GM10248 (cell line): ENCODE data around the gene OR51M1.
"Not testable (repeated sequence)": the region's sequence is repeated elsewhere in the genome, so short reads cannot be mapped to it uniquely, and the experiment has no call there.

Experiments used
- CTCF ChIA-PET: fragments of 300-600 bp; sonication (Branson Sonifier 250); formaldehyde crosslinking; extraction: SDS; loops from one replicate; lab custom pipeline; 2021; ENCODE audit warnings: antibody characterized with exemption; lab: Yijun Ruan, JAX
- POLR2A ChIA-PET: fragments of 350-650 bp; sonication (Branson Sonifier 250); formaldehyde crosslinking; extraction: SDS; loops from one replicate; lab custom pipeline; 2020; ENCODE audit warnings: antibody characterized with exemption; lab: Yijun Ruan, JAX
- DNase-seq: peaks from one replicate; pipeline ENCODE4 v3.0.0; 2012; ENCODE audit errors: extremely low spot score
- TF ChIP-seq, protein P1 (sequence below): IDR thresholded peaks from 2 replicates; pipeline ENCODE4 v1.5.1; 2012; ENCODE audit warnings: mild to moderate bottlenecking, low read depth; ENCODE audit errors: extremely low read depth, missing control alignments, control extremely low read depth

OR51M1 gene

DNA sequence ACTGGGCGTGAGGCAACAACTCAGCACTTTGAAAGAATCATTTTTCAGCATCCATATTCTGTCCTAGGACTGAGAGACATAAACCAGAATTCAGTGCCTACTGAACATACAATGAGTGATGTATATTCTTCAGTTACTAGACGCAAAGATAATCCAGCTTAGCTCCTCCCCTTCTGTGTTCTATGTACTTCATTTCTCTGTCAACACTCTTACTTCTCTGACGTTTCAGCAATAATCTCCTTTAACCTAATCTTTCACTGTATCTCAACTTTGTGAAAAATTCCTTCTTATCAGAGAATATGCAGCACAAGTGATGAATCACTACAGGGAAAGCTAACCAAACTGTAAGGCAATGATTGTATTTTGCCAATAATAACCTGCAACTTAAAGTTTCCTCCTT is 37.8 kb upstream of the OR51M1 start:
- ChIA-PET CTCF (no interaction called here), POLR2A (no interaction called here)
- TF ChIP-seq, protein P1, sequence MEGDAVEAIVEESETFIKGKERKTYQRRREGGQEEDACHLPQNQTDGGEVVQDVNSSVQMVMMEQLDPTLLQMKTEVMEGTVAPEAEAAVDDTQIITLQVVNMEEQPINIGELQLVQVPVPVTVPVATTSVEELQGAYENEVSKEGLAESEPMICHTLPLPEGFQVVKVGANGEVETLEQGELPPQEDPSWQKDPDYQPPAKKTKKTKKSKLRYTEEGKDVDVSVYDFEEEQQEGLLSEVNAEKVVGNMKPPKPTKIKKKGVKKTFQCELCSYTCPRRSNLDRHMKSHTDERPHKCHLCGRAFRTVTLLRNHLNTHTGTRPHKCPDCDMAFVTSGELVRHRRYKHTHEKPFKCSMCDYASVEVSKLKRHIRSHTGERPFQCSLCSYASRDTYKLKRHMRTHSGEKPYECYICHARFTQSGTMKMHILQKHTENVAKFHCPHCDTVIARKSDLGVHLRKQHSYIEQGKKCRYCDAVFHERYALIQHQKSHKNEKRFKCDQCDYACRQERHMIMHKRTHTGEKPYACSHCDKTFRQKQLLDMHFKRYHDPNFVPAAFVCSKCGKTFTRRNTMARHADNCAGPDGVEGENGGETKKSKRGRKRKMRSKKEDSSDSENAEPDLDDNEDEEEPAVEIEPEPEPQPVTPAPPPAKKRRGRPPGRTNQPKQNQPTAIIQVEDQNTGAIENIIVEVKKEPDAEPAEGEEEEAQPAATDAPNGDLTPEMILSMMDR = no peak
- no peak for DNase-seq

DNA sequence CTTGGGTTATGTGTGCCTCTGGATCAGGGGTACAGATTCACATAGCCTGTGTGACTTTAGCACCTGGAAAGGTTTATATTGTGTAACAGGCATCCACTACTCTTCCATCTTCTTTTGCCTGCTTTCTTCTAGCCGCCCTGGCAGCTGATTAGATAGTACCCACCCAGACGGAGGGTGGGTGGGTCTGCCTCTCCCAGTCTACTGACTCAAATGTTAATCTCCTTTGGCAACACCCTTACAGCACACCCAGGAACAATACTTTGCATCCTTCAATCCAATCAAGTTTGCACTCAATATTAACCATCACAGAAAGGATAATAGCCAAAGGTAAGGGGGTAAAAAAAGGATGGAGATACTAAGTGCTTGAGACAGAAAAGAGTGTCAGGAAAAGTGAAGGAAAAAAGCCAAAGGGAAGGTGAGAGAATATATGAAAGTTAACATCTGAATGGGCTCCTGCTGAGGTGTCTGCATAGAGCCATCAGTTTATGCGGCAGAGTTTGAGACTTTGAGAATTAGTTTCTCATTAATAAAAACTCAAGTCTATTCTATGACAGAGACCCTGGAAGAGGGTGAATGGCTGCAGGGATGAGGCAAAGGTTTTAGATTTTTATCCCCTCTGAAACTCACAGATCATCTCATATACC is 34.9 kb upstream of the OR51M1 start:
- CTCF ChIA-PET = interaction anchor here (1.2 kb wide), 1 partner anchor 15 kb away, joined by 4 read pairs; no protein-coding TSS in a partner anchor

DNA sequence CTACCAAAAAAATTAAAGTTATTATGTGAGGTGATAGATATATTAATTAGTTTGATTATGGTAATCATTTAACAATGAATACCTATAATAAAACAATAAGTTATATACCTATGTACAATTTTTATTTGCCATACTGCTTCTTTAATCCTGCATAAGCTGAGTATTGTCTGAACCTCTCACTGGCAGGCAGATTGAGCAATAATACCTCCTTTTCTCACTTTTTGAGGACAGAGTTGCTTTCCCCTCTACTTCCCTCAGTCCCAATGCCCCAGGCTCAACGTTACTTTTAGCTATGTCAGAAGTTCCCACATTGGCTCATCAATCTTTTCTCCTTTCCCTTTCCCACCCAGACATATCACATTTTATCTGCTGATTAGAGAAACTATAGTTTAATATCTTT is 34.1 kb upstream of the OR51M1 start:
- DNase-seq = no peak
- TF ChIP-seq, protein P1 = no peak
- ChIA-PET POLR2A (no interaction called here), CTCF (interaction anchor here (1.2 kb wide), 1 partner anchor 15 kb away, joined by 4 read pairs; no protein-coding TSS in a partner anchor)

More for the DNA sequence above, 34.9 kb upstream of the OR51M1 start:
- no peak for DNase-seq
- TF ChIP-seq, protein P1 = no peak
- POLR2A ChIA-PET = no interaction called here

DNA sequence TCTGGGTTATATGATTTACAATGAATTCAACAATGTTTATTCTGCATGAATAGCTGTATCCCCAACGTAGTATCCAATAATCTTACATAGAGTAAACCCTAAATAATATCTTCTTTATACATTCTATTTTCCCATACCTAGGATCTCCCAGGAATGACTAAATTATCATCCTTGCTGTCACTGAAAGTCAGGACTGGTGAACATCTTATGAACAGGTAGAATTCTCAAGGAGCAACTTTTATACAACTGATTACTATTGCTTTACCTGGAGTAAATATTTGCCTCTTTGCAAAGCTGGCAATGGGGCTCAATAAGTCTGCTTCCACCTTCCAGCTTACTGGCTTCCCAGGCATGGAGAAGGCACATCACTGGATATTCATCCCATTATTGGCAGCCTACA is 32.4 kb upstream of the OR51M1 start, which contains the start of gene OR51B6:
TSS of gene OR51B6 (plus strand) at position 301 of the 400 bp plus-strand sequence. CDS start at position 301, 0 bp downstream.
- CTCF ChIA-PET = interaction anchor here (1.3 to 1.4 kb wide), 2 partner anchors 8 to 11 kb away, joined by 4 to 5 read pairs; partner anchors contain the start of gene OR51B5
- TF ChIP-seq, protein P1 = no peak
- no peak for DNase-seq
- POLR2A ChIA-PET = no interaction called here

DNA sequence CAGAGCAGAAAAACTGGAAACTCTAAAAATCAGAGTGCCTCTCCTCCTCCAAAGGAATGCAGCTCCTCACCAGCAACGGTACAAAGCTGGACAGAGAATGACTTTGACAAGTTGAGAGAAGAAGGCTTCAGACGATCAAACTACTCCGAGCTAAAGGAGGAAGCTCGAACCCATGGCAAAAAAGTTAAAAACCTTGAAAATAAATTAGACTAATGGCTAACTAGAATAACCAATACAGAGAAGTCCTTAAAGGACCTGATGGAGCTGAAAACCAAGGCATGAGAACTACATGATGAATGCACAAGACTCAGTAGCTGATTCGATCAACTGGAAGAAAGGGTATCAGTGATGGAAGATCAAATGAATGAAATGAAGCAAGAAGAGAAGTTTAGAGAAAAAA is 27.6 kb upstream of the OR51M1 start:
- CTCF ChIA-PET, DNase-seq, POLR2A ChIA-PET: not testable (repeated sequence)

DNA sequence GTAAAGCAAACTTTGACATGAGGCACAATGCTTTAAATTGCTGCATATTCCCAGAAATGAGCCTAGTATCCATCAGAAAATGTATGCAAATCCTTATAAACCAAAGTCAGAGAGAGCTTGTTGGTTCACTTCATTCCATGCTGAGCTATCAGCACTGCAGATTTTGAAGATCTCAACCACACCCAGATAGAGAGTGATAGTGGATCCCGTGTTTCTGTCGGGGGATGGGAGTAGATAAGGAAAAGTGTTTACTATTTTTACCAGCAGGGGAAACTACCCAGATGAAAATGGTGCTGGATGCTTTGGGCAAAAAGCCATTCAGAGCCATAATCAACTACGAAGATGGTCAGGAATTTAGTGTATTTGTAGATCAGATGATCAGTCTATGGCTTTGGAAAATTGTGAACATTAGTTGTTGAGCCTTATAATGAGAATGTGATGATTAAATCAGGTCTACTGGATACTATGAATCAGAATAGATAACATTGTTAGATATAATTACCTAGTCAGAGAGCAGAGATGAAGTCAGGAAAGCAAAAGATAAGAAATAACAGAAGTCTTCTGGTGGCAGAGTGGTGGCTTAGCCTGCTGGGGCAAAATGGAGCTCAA is 21.5 kb upstream of the OR51M1 start:
- ChIA-PET CTCF (interaction anchor here (1.0 kb wide), 1 partner anchor 11 kb away, joined by 4 read pairs; the partner anchor contains the start of gene OR51B6), POLR2A (no interaction called here)
- TF ChIP-seq, protein P1 = no peak
- DNase-seq = no peak

DNA sequence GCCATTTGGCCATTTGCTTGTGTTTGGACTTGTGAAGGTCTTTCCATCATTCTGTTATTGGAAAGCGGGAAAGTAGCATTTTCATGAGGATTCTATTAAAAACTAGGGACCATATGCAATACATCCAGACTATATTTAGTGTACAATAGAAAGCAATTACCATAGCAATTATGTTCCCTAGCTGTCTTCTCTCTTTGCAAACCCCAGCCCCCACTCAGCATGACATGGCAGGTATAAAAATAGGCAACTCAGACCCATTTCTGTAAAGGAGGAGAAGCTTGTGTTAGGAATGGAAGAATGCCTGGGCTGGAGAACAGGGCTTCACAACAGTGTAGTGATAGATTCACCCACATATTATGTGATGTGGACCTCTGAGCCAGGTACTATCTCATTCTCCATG is 19.9 kb upstream of the OR51M1 start:
- no peak for DNase-seq
- CTCF ChIA-PET = interaction anchor here (1.0 to 2.0 kb wide), 3 partner anchors 14 to 48 kb away, joined by 3 to 4 read pairs (median 3); no protein-coding TSS in a partner anchor
- TF ChIP-seq, protein P1 = no peak
- POLR2A ChIA-PET = interaction anchor here (0.6 kb wide), 1 partner anchor 10 kb away, joined by 4 read pairs; no protein-coding TSS in a partner anchor
